GM12873 (cell line): Measurements from ENCODE around the gene AGO4.

Source experiments
- TF ChIP-seq, protein P1 (sequence below): IDR thresholded peaks from 2 replicates; pipeline ENCODE4 v1.5.1; 2012; ENCODE audit warnings: low read depth, mild to moderate bottlenecking, moderate library complexity, low read length, control low read depth; ENCODE audit not compliant: insufficient read depth; ENCODE audit errors: missing control alignments

The AGO4 gene

DNA sequence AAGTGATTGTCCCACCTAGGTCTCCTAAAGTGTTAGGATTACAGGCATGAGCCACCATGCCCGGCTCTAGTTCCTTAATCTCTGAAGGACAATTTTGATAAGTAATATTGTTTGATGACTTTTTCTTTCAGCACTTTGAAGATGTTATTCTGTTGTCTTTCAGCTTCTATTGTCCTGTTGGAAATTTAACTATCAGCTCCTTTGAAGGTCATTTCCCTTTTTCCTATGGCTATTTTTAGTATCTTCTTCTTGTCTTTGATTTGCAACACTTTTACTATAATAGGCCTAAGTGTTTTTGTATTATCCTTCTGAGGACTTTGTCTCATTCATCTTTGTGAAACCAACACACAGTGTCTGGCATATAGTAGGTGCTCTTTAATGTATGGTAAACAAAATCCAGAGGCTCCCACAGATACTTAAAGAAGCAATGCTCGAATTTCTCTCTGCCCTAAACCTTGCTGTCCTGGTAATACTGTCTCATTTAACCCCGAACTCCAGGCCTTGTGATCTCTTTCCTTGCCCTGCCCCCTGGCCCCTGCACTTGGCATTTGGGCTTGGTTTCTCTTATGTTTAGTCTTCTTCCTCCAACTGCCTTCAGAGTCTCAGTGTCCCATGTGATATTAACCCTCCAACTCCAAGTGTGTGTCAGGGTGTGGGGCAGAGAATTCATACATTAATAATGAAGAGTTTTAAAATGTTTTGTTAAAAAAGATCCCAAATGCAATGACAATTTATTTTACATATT lies 56.2 kb downstream of the AGO4 start:
- TF ChIP-seq, protein P1, sequence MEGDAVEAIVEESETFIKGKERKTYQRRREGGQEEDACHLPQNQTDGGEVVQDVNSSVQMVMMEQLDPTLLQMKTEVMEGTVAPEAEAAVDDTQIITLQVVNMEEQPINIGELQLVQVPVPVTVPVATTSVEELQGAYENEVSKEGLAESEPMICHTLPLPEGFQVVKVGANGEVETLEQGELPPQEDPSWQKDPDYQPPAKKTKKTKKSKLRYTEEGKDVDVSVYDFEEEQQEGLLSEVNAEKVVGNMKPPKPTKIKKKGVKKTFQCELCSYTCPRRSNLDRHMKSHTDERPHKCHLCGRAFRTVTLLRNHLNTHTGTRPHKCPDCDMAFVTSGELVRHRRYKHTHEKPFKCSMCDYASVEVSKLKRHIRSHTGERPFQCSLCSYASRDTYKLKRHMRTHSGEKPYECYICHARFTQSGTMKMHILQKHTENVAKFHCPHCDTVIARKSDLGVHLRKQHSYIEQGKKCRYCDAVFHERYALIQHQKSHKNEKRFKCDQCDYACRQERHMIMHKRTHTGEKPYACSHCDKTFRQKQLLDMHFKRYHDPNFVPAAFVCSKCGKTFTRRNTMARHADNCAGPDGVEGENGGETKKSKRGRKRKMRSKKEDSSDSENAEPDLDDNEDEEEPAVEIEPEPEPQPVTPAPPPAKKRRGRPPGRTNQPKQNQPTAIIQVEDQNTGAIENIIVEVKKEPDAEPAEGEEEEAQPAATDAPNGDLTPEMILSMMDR: no peak

DNA sequence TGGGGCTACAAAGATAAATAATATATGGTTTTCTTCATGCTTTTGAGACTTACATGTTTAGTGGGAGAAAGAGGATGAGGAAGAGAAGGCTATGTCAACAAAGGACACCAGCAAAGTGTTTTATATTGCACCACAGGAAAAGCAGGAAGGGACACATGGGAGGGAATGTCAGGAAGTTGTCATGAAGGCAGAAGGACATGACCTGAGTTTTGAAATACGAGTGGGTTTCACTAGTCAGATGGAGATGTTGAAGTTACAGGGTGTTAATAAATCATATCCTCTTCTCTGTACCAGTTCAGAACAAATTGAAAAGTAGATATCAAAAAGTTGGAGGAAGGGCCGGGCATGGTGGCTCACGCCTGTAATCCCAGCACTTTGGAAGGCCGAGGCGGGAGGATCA lies 57.0 kb downstream of the AGO4 start:
- TF ChIP-seq, protein P1: no peak

DNA sequence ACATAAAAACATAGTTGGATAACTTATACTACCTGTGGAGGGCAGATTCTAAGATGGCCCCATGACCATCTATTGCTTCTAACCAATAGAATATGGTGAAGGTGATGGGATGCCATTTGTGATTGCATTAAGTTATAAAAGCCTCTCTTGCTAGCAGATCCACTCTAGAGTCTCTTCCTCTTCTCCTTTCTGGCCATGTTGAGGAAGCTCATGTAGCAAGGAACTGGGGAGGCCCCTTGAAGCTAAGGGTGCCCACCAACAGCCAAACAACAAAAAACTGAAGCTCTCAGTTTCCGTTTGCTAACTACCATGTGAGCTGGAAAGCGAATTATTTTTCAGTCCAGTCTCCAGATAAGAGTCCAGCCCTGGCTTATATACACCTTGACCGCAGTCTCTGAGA lies 59.2 kb downstream of the AGO4 start:
- TF ChIP-seq, protein P1: no peak

DNA sequence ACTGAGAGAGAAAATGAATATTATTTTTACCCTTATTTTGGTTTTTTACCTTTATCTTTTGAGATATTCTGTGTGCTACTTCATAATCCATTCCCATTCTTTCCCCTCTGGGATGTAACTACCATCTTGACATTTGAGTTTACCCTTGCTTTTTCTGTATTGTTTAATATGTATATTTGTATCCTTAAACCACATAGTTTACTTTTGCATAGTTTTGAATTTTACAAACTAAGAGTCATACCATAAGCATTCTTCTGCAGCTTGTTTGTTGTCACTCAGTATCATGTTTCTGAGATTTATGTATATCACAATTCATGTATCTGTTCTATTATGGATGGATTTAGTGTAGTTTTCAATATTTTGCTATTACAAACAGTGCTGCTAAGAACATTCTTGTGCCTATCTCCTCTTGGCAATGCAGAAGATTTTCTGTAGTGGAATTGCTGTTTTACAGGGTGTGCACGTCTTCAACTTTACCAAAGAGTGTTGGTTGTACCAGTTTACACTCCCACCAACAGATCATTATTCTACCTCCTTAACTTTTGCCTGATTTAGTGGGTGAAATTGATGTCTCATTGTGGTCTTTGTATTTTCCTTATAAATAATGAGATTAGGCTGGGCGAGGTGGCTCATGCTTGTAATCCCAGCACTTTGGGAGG lies 63.0 kb downstream of the AGO4 start:
- TF ChIP-seq, protein P1: no peak

DNA sequence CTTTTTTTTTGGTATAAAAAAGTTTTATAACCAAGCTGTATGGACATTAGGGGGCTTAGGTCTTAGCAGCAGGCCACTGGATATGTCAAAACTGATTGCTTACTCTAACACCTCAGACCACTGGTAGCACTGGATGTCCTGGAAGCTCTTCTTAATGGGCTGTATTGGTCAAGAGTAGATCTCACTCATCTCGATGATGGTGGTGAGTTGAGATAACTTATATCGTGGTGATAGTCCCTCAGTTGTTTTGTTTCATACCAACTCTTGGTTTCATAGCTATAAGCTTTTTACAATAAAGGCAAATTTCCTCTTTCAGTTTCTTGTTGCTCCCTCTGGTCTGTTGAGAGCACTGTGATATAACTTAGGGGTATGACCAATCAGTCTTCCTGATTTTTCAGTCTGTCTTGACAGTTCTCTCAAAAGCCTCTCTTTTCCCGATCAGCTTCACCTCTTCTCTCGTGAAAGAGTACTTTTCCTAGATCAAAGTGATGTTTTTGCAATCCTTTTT lies 65.5 kb downstream of the AGO4 start:
- TF ChIP-seq, protein P1: no peak

DNA sequence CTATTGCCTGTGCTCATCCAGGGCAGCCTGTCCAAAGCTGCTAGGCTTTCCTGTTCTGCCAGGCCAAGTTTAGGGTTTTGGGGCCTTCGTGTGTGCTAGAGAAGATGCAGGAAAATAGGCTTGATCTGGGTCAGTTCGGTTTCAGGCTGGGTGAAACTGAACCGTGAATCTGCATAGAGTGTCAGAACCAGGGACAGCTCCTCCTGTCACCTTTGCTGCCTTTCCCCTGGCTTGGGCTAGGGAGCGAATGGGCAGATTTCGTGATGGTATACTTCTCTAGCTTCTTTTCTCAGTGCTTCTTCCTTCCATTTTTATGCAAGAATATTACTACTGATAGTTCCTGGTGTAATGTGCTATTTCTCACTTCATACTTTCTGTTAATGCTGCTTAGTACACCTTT lies 69.2 kb downstream of the AGO4 start:
- TF ChIP-seq, protein P1: no peak

DNA sequence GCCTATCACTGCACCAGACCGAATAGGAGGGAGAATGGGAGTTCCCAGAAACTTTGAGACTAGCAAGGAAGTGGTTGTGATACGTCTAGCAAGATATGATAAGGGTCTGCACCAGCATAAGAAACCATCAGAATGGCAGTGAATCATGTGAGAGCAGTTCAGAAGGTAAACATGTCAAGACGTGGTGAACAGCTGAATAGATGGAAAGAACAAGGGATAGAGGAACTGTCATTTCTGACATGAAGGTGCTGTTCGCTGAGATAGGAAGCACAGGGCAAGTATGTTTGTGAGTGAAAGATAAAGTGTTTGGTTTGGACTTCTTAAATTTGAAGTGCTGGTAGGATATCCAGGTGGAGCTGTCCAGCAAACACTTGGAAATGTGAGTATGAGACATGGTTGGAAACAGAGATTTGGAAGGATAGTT lies 74.0 kb downstream of the AGO4 start:
- TF ChIP-seq, protein P1: no peak
